ENCODE results near the gene PARP12. TPM values are rescaled to one million over a fixed set of nuclear protein-coding genes. Genes with fewer than 3 reads are reported as not detected.

Gene PARP12
- total RNA-seq, 4 donors from 2014 or later = 22.5 to 89.5 (median 50.7) TPM

- Histone ChIP-seq H3K4me3 (no peak overlapping the region), H3K9me3 (no peaks in the 10 kb centered on the region), H3K27ac (no peak overlapping the region), H3K27me3 (no peaks in the 10 kb centered on the region), H3K36me3 (no peaks in the 10 kb centered on the region), H3K4me1 (peaks cover 0 to 13% of the 10 kb centered on the region in 2 donors)
- intact Hi-C loops (cut with DNase I; ENCODE audit: low total_unique reads) = no loop called here
- DNase-seq = no peak
- TF ChIP-seq POLR2A (IDR thresholded peaks at IDR 0.05) = no peak
- TF ChIP-seq CTCF (IDR thresholded peaks at IDR 0.05) = no peak
Measured at GRCh38 chr7:139990571-139991268, 72.0 kb downstream of the PARP12 start.

- Histone ChIP-seq H3K4me3 (no peak overlapping the region), H3K27me3 (no peaks in the 10 kb centered on the region), H3K36me3 (no peaks in the 10 kb centered on the region), H3K27ac (no peak overlapping the region), H3K4me1 (peaks cover 0 to 11% of the 10 kb centered on the region in 2 donors), H3K9me3 (no peaks in the 10 kb centered on the region)
- intact Hi-C loops (cut with DNase I; ENCODE audit: low total_unique reads) = no loop called here
- TF ChIP-seq CTCF (IDR thresholded peaks at IDR 0.05) (no peak), POLR2A (IDR thresholded peaks at IDR 0.05) (no peak)
- DNase-seq = no peak
Measured at GRCh38 chr7:139990142-139990535, 72.6 kb downstream of the PARP12 start.

GRCh38 chr7:139989366-139990141 lies 73.2 kb downstream of the PARP12 start:
- intact Hi-C loops (cut with DNase I; ENCODE audit: low total_unique reads) = no loop called here

GRCh38 chr7:139987691-139988516 lies 74.8 kb downstream of the PARP12 start:
- Histone ChIP-seq H3K27me3 (no peaks in the 10 kb centered on the region), H3K9me3 (no peaks in the 10 kb centered on the region), H3K4me3 (no peak overlapping the region), H3K27ac (no peak overlapping the region), H3K36me3 (no peaks in the 10 kb centered on the region), H3K4me1 (peaks cover 0 to 5% of the 10 kb centered on the region in 2 donors)
- TF ChIP-seq CTCF (IDR thresholded peaks at IDR 0.05) (no peak), POLR2A (IDR thresholded peaks at IDR 0.05) (no peak)
- DNase-seq = no peak
- intact Hi-C loops (cut with DNase I; ENCODE audit: low total_unique reads) = no loop called here

More at GRCh38 chr7:139989366-139990141, 73.2 kb downstream of the PARP12 start:
- DNase-seq = no peak
- Histone ChIP-seq H3K27me3 (no peaks in the 10 kb centered on the region), H3K27ac (no peak overlapping the region), H3K36me3 (no peaks in the 10 kb centered on the region), H3K4me3 (no peak overlapping the region), H3K4me1 (peaks cover 0 to 5% of the 10 kb centered on the region in 2 donors), H3K9me3 (no peaks in the 10 kb centered on the region)
- TF ChIP-seq POLR2A (IDR thresholded peaks at IDR 0.05) (no peak), CTCF (IDR thresholded peaks at IDR 0.05) (no peak)

Data from uterus (tissue), 4 donors.